ENCODE data around the gene HKDC1.

- no peak for TF ChIP-seq CTCF (IDR thresholded peaks at IDR 0.05)
- TF ChIP-seq EZH2 (IDR thresholded peaks at IDR 0.05; ENCODE audit: borderline replicate concordance, insufficient read depth, low read depth, low read length, poor library complexity, severe bottlenecking), result no peak
Measured at GRCh38 chr10:69312528-69312927, 92.4 kb downstream of the HKDC1 start.
